Fibroblast of lung (primary cell): ENCODE measurements around the gene ROBO1.
"Not testable (repeated sequence)": the region's sequence is repeated elsewhere in the genome, so short reads cannot be mapped to it uniquely, and the experiment has no call there.

Experiments used
- CTCF ChIP-seq, 2 donors: IDR thresholded peaks in 1 of 2; conservative IDR thresholded peaks in 1 of 2; 1 replicate in 1 of 2; 2 replicates in 1 of 2; pipeline ENCODE4 v1.5.1; 2011 to 2012; ENCODE audit warnings: low read length in 2 of 2, control low read depth in 1 of 2, inconsistent platforms in 1 of 2, low read depth in 1 of 2, mild to moderate bottlenecking in 1 of 2
- EZH2 ChIP-seq: IDR thresholded peaks from 2 replicates; pipeline ENCODE4 v1.5.1; 2012; ENCODE audit warnings: low read length, control low read depth, mild to moderate bottlenecking; ENCODE audit errors: missing control alignments

- not testable (repeated sequence) for TF ChIP-seq CTCF (conservative IDR thresholded peaks at IDR 0.05 in 1 of 2, IDR thresholded peaks at IDR 0.05 in 1 of 2; ENCODE audit: low read depth in 1 of 2, low read length in 2 of 2); EZH2
These were observed 1017.5 kb downstream of the ROBO1 start for GRCh38 chr3:78750291-78750690.
